ENCODE data around the gene TESMIN. TPM values are rescaled to one million over a fixed set of nuclear protein-coding genes. Genes with fewer than 3 reads are reported as not detected.

Gene TESMIN
- total RNA-seq, 1 donor from 2014 or later, result 8.1 TPM

- Histone ChIP-seq H3F3A (ENCODE audit: low read depth) (no peaks in the 10 kb centered on the region), H3K9me3 (ENCODE audit: low read depth) (no peaks in the 10 kb centered on the region), H3K36me3 (no peaks in the 10 kb centered on the region), H3K79me2 (ENCODE audit: low read depth) (no peaks in the 10 kb centered on the region), H3K9ac (no peak overlapping the region), H3K4me2 (no peak overlapping the region), H4K20me1 (ENCODE audit: low read depth) (no peaks in the 10 kb centered on the region), H3K27me3 (no peaks in the 10 kb centered on the region), H3K27ac (no peak overlapping the region), H3K4me1 (no peaks in the 10 kb centered on the region), H2AFZ (replicated peaks) (no peak overlapping the region), H3K4me3 (no peak overlapping the region)
- H3K4me3 Mint-ChIP-seq, result no peak overlapping the region
- H3K27ac Mint-ChIP-seq, result no peak overlapping the region
- TF ChIP-seq EZH2 (IDR thresholded peaks at IDR 0.05), result no peak
- TF ChIP-seq EZH2phosphoT487 (IDR thresholded peaks at IDR 0.05), result no peak
- TF ChIP-seq CTCF (IDR thresholded peaks at IDR 0.05), result no peak
- H3K36me3 Mint-ChIP-seq, result no peaks in the 10 kb centered on the region
- DNase-seq (ENCODE audit: low spot score), result no peak
- no peaks in the 10 kb centered on the region for H3K9me3 Mint-ChIP-seq
- H3K4me1 Mint-ChIP-seq, result peaks cover 4% of the 10 kb centered on the region
- peaks cover 7% of the 10 kb centered on the region for H3K27me3 Mint-ChIP-seq (ENCODE audit: insufficient read depth, low read depth)
Observed at GRCh38 chr11:68664141-68664540, 87.2 kb downstream of the TESMIN start.

GRCh38 chr11:68663482-68664010, 87.8 kb downstream of the TESMIN start:
- Histone ChIP-seq H3K36me3 (no peaks in the 10 kb centered on the region), H2AFZ (replicated peaks) (no peak overlapping the region), H3K4me3 (no peak overlapping the region), H3K9me3 (ENCODE audit: low read depth) (no peaks in the 10 kb centered on the region), H3K4me1 (no peaks in the 10 kb centered on the region), H3K4me2 (no peak overlapping the region), H3F3A (ENCODE audit: low read depth) (no peaks in the 10 kb centered on the region), H3K9ac (no peak overlapping the region), H4K20me1 (ENCODE audit: low read depth) (no peaks in the 10 kb centered on the region), H3K27me3 (no peaks in the 10 kb centered on the region), H3K79me2 (ENCODE audit: low read depth) (no peaks in the 10 kb centered on the region), H3K27ac (no peak overlapping the region)
- no peaks in the 10 kb centered on the region for H3K36me3 Mint-ChIP-seq
- DNase-seq (ENCODE audit: low spot score), result no peak
- H3K27ac Mint-ChIP-seq, result no peak overlapping the region
- peaks cover 8% of the 10 kb centered on the region for H3K27me3 Mint-ChIP-seq (ENCODE audit: insufficient read depth, low read depth)
- no peak overlapping the region for H3K4me3 Mint-ChIP-seq
- H3K9me3 Mint-ChIP-seq, result no peaks in the 10 kb centered on the region
- no peak for TF ChIP-seq EZH2 (IDR thresholded peaks at IDR 0.05)
- no peak for TF ChIP-seq EZH2phosphoT487 (IDR thresholded peaks at IDR 0.05)
- no peak for TF ChIP-seq CTCF (IDR thresholded peaks at IDR 0.05)
- H3K4me1 Mint-ChIP-seq, result peaks cover 10% of the 10 kb centered on the region

DNA sequence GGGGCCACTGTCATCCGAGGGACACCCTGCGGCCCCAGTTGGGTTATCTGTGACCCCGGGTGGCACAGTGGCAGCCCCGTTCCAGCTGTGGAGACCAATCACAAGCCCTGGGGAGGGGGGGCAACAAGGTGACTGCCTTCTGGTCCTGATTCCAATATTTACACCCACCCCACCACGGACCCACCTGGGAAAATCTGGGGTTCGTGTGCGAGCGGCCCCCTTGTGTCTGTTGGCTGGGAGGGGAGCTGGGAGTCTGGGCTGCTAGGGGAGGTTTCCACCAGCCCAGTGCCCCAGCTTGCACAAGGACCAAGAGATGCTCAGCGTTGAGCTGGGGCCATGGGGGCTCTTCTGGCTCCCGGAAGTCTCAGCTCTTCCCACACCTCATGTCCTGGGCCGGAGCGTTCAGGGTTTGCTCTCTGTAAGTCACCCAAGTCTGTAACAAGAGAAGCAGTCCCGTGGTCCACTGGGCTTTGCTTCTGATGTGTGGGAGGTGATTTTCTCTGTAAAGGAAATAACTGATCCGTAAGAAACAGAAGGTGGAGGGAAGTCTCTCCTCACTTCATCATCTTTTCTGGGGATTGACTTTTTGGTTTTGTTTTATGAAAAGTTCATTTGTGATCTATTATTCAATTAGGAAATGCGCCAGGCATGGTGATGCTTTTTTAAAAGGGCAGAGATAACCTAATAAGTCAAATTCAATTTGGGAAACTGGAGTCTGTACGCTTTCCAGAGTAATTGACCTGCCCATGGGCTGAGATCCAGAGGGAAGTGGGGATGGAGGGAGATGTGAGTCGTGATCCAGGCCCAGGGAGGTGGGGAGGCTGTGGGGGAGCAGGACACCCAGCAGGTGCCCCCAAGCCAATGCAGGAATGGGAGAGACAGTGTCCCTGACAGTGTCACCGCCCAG, 89.4 kb downstream of the TESMIN start:
- Histone ChIP-seq H3K9ac (no peak overlapping the region), H3K36me3 (no peaks in the 10 kb centered on the region), H3K27me3 (no peaks in the 10 kb centered on the region), H3K4me2 (no peak overlapping the region), H4K20me1 (ENCODE audit: low read depth) (no peaks in the 10 kb centered on the region), H3K4me3 (no peak overlapping the region), H2AFZ (replicated peaks) (no peak overlapping the region), H3K9me3 (ENCODE audit: low read depth) (no peaks in the 10 kb centered on the region), H3K4me1 (no peaks in the 10 kb centered on the region), H3F3A (ENCODE audit: low read depth) (no peaks in the 10 kb centered on the region), H3K27ac (no peak overlapping the region), H3K79me2 (ENCODE audit: low read depth) (no peaks in the 10 kb centered on the region)
- H3K36me3 Mint-ChIP-seq, result no peaks in the 10 kb centered on the region
- peaks cover 8% of the 10 kb centered on the region for H3K27me3 Mint-ChIP-seq (ENCODE audit: insufficient read depth, low read depth)
- peaks cover 10% of the 10 kb centered on the region for H3K4me1 Mint-ChIP-seq
- DNase-seq (ENCODE audit: low spot score), result no peak
- no peak for TF ChIP-seq EZH2phosphoT487 (IDR thresholded peaks at IDR 0.05)
- TF ChIP-seq EZH2 (IDR thresholded peaks at IDR 0.05), result no peak
- TF ChIP-seq CTCF (IDR thresholded peaks at IDR 0.05), result no peak
- no peaks in the 10 kb centered on the region for H3K9me3 Mint-ChIP-seq
- no peak overlapping the region for H3K4me3 Mint-ChIP-seq
- H3K27ac Mint-ChIP-seq, result no peak overlapping the region
